CD14-positive monocyte (primary cell): ENCODE results near the gene HMGB1. TPM values are rescaled to one million over a fixed set of nuclear protein-coding genes. Genes with fewer than 3 reads are reported as not detected.

Source experiments
- DNase-seq, 3 donors: peaks; one replicate each; pipeline ENCODE4 v3.0.0-alpha.2; 2011 to 2022
- H2AFZ ChIP-seq: 2 replicates; pipeline ENCODE4 v1.6.0; 2012; ENCODE audit warnings: mild to moderate bottlenecking, low read depth, low read length, inconsistent platforms; ENCODE audit not compliant: insufficient read depth, poor library complexity, severe bottlenecking
- H3K27ac ChIP-seq, 2 donors: 1 replicate in 1 of 2; 2 replicates in 1 of 2; pipeline ENCODE4 v1.5.1; 2012 to 2013; ENCODE audit warnings: low read length in 2 of 2, control low read depth in 1 of 2, inconsistent platforms in 1 of 2, low read depth in 1 of 2, mild to moderate bottlenecking in 1 of 2
- H3K27me3 ChIP-seq, 2 donors: one replicate each; pipeline versions ENCODE4 v1.6.0 to v1.6.1; 2011 to 2013; ENCODE audit warnings: low read length in 2 of 2; ENCODE audit not compliant: control insufficient read depth in 2 of 2, insufficient read depth in 2 of 2
- H3K36me3 ChIP-seq, 2 donors: replicated peaks in 1 of 2; 1 replicate in 1 of 2; 2 replicates in 1 of 2; pipeline versions ENCODE4 v1.5.1 to v1.6.1; 2012 to 2013; ENCODE audit warnings: low read length in 2 of 2, control low read depth in 1 of 2, inconsistent platforms in 1 of 2, mild to moderate bottlenecking in 1 of 2; ENCODE audit not compliant: insufficient read depth in 2 of 2, control insufficient read depth in 1 of 2
- H3K4me1 ChIP-seq, 2 donors: 1 replicate in 1 of 2; 2 replicates in 1 of 2; pipeline versions ENCODE4 v1.5.1 to v1.6.1; 2012 to 2013; ENCODE audit warnings: low read length in 2 of 2, control low read depth in 1 of 2, inconsistent platforms in 1 of 2, mild to moderate bottlenecking in 1 of 2, moderate library complexity in 1 of 2; ENCODE audit not compliant: insufficient read depth in 2 of 2, control insufficient read depth in 1 of 2
- H3K4me2 ChIP-seq: replicated peaks from 2 replicates; pipeline ENCODE3; 2012; ENCODE audit warnings: low read length, moderate library complexity, mild to moderate bottlenecking; ENCODE audit not compliant: poor library complexity, severe bottlenecking; ENCODE audit errors: extremely low read depth
- H3K4me3 ChIP-seq, 3 experiments: fragments of 200-600 bp in 1 of 3; sonication (generic) in 1 of 3; replicated peaks in 1 of 3; 1 replicate in 2 of 3; 2 replicates in 1 of 3; pipeline ENCODE4 v1.5.1; 2011 to 2013; ENCODE audit warnings: low read length in 3 of 3, mild to moderate bottlenecking in 3 of 3, control low read depth in 2 of 3, low read depth in 2 of 3, inconsistent platforms in 1 of 3, moderate library complexity in 1 of 3
- H3K79me2 ChIP-seq: 2 replicates; pipeline ENCODE4 v1.6.0; 2012; ENCODE audit warnings: mild to moderate bottlenecking, control low read depth, inconsistent platforms, low read length, moderate library complexity; ENCODE audit not compliant: insufficient read depth
- H3K9ac ChIP-seq: 2 replicates; pipeline ENCODE4 v1.6.0; 2017; ENCODE audit warnings: low read length, mild to moderate bottlenecking; ENCODE audit not compliant: insufficient read depth, poor library complexity, severe bottlenecking
- H3K9me3 ChIP-seq, 2 donors: replicated peaks in 1 of 2; 1 replicate in 1 of 2; 2 replicates in 1 of 2; pipeline versions ENCODE4 v1.5.1 to v1.6.1; 2012 to 2013; ENCODE audit warnings: low read length in 2 of 2, control low read depth in 1 of 2; ENCODE audit not compliant: control insufficient read depth in 1 of 2, insufficient read depth in 1 of 2
- H4K20me1 ChIP-seq: 2 replicates; pipeline ENCODE4 v1.6.0; 2012; ENCODE audit warnings: mild to moderate bottlenecking, low read length, control low read depth, moderate library complexity; ENCODE audit not compliant: insufficient read depth
- H3K27ac Mint-ChIP-seq, 7 donors: one replicate each; pipeline ENCODE4 v1.8.0; 2020; ENCODE audit warnings: mild to moderate bottlenecking in 7 of 7, mixed read lengths in 7 of 7, moderate library complexity in 6 of 7, inconsistent platforms in 2 of 7
- H3K27me3 Mint-ChIP-seq, 3 donors: one replicate each; pipeline ENCODE4 v1.8.0; 2021 to 2022; ENCODE audit warnings: low read depth in 3 of 3, mild to moderate bottlenecking in 3 of 3, mixed read lengths in 3 of 3, moderate library complexity in 3 of 3, inconsistent platforms in 1 of 3
- H3K36me3 Mint-ChIP-seq, 2 donors: one replicate each; pipeline ENCODE4 v1.8.0; 2020; ENCODE audit warnings: mixed read lengths in 2 of 2, inconsistent platforms in 1 of 2, mild to moderate bottlenecking in 1 of 2
- H3K4me1 Mint-ChIP-seq: one replicate; pipeline ENCODE4 v1.8.0; 2020; ENCODE audit warnings: mild to moderate bottlenecking, mixed read lengths
- H3K4me3 Mint-ChIP-seq, 2 donors: one replicate each; pipeline ENCODE4 v1.8.0; 2020; ENCODE audit warnings: mild to moderate bottlenecking in 2 of 2, mixed read lengths in 2 of 2, moderate library complexity in 1 of 2
- H3K9me3 Mint-ChIP-seq, 7 donors: one replicate each; pipeline ENCODE4 v1.8.0; 2020 to 2022; ENCODE audit warnings: mixed read lengths in 7 of 7, mild to moderate bottlenecking in 6 of 7, moderate library complexity in 6 of 7, inconsistent platforms in 2 of 7
- WGBS: methylation state at CpG from one replicate; pipeline ENCODE4 v1.1.5; 2013; ENCODE audit warnings: missing lambda C conversion rate; ENCODE audit not compliant: insufficient coverage; 5-methylcytosine and 5-hydroxymethylcytosine counted together
- intact Hi-C, 2 donors: fragments of 100-400 bp; cut with micrococcal nuclease; formaldehyde crosslinking; loops; one replicate each; pipeline versions ENCODE4 v1.15.0 to v1.15.1; 2023
- polyA minus RNA-seq: library from RNA; depleted of rRNA, polyadenylated mRNA; stranded (reverse); fragments of >200 nt; gene quantifications from 2 replicates; pipeline ENCODE4 v1.2.3, GENCODE V29; 2012
- polyA plus RNA-seq, 3 donors: library from polyadenylated mRNA; depleted of rRNA in 1 of 3; unstranded in 2 of 3; stranded (reverse) in 1 of 3; fragments of 300-500 nt in 2 of 3; fragments of >200 nt in 1 of 3; fragmentation: Illumina TruSeq in 2 of 3; gene quantifications; 1 replicate in 2 of 3; 2 replicates in 1 of 3; pipeline ENCODE4 v1.2.3, GENCODE V29; 2012 to 2021
- total RNA-seq, 12 experiments: library from RNA in 1 of 12; stranded (reverse) in 1 of 12; fragments of 120-200 nt in 1 of 12; gene quantifications; one replicate each; pipeline ENCODE4 v1.2.4 and lab custom pipeline; 2013 to 2026; ENCODE audit warnings: mixed read lengths in 6 of 12, inconsistent platforms in 1 of 12
- TF ChIP-seq, protein P1 (sequence below): fragments of 200-600 bp; IDR thresholded peaks from one replicate; pipeline ENCODE4 v1.8.0; 2022; ENCODE audit warnings: antibody characterized with exemption, mild to moderate bottlenecking

Gene HMGB1
- total RNA-seq (2013) = 359 TPM
- polyA plus RNA-seq (100 to 1,000 TPM; 132 to 489 (median 430) TPM), polyA minus RNA-seq (61.0 and 98.1 TPM in 2 replicates), total RNA-seq (lab: John Stamatoyannopoulos, UW) (33.7 to 256 (median 193) reads per million in 11 experiments)

GRCh38 chr13:30465593-30466357 lies at the start of gene HMGB1:
TSS of gene HMGB1 (minus strand) at chr13:30465936. CDS start at chr13:30463680, 2,256 bp downstream.
- Mint-ChIP-seq H3K27ac (peak within 1 kb of the TSS; percentile 94 to 98 (median 97)), H3K4me1 (peaks cover 33% of the 10 kb centered on the region), H3K9me3 (no peaks in the 10 kb centered on the region), H3K27me3 (peaks cover 0 to 2% (median 2%) of the 10 kb centered on the region in 3 donors), H3K4me3 (peak within 1 kb of the TSS; percentile 89 to 93), H3K36me3 (peaks cover 11 to 18% of the 10 kb centered on the region in 2 donors)
- TF ChIP-seq, protein P1, sequence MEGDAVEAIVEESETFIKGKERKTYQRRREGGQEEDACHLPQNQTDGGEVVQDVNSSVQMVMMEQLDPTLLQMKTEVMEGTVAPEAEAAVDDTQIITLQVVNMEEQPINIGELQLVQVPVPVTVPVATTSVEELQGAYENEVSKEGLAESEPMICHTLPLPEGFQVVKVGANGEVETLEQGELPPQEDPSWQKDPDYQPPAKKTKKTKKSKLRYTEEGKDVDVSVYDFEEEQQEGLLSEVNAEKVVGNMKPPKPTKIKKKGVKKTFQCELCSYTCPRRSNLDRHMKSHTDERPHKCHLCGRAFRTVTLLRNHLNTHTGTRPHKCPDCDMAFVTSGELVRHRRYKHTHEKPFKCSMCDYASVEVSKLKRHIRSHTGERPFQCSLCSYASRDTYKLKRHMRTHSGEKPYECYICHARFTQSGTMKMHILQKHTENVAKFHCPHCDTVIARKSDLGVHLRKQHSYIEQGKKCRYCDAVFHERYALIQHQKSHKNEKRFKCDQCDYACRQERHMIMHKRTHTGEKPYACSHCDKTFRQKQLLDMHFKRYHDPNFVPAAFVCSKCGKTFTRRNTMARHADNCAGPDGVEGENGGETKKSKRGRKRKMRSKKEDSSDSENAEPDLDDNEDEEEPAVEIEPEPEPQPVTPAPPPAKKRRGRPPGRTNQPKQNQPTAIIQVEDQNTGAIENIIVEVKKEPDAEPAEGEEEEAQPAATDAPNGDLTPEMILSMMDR = no peak
- intact Hi-C loops = loop anchor here (2.0 to 10.0 kb wide), 7 partner anchors 63 to 618 kb away; partner anchors contain the start of genes USPL1 (in 2 of the 2) and KATNAL1 (in 1 of the 2)
- H3K79me2 ChIP-seq = peaks cover 39% of the 10 kb centered on the region
- peak within 1 kb of the TSS; percentile 97 for H3K9ac ChIP-seq
- H3K4me3 ChIP-seq = peak within 1 kb of the TSS; percentile 59 to 88 (median 64)
- peak; percentile 96 to 98 (median 96) for DNase-seq
- WGBS = under 1% methylated on average over 57 of the region's 57 CpGs
- no peaks in the 10 kb centered on the region for H3K9me3 ChIP-seq
- no peaks in the 10 kb centered on the region for H3K27me3 ChIP-seq
- peak within 1 kb of the TSS; percentile 72 for H3K4me2 ChIP-seq
- peak within 1 kb of the TSS; percentile 67 for H2AFZ ChIP-seq
- H3K4me1 ChIP-seq = peaks cover 26 to 36% of the 10 kb centered on the region in 2 donors
- peaks cover 12% of the 10 kb centered on the region for H4K20me1 ChIP-seq
- H3K36me3 ChIP-seq = peaks cover 16 to 19% of the 10 kb centered on the region in 2 donors
- H3K27ac ChIP-seq = peak within 1 kb of the TSS; percentile 73 to 92

GRCh38 chr13:30510811-30511371 lies 45.2 kb upstream of the HMGB1 start:
- no CpG with 5 or more reads among the region's 4 CpGs for WGBS
- H3K27ac Mint-ChIP-seq = no peak overlapping the region
- no peaks in the 10 kb centered on the region for H3K36me3 Mint-ChIP-seq
- no peaks in the 10 kb centered on the region for H3K27me3 ChIP-seq
- H3K4me1 ChIP-seq = no peaks in the 10 kb centered on the region
- no peak overlapping the region for H3K27ac ChIP-seq
- H3K4me1 Mint-ChIP-seq = no peaks in the 10 kb centered on the region
- no peak overlapping the region for H3K4me2 ChIP-seq
- no peaks in the 10 kb centered on the region for H4K20me1 ChIP-seq
- peaks cover 0 to 6% (median 0%) of the 10 kb centered on the region in 3 donors for H3K27me3 Mint-ChIP-seq
- H3K36me3 ChIP-seq = no peaks in the 10 kb centered on the region
- no peak overlapping the region for H2AFZ ChIP-seq
- no peak for DNase-seq
- H3K9me3 Mint-ChIP-seq = no peaks in the 10 kb centered on the region
- no peaks in the 10 kb centered on the region for H3K9me3 ChIP-seq
- TF ChIP-seq, protein P1 = no peak
- H3K4me3 ChIP-seq = no peak overlapping the region
- H3K79me2 ChIP-seq = no peaks in the 10 kb centered on the region
- no peak overlapping the region for H3K4me3 Mint-ChIP-seq
- intact Hi-C loops = no loop called here
- no peak overlapping the region for H3K9ac ChIP-seq
